HG03439 (cell line): ENCODE data around the gene MSL3B.

Source experiments
- ATAC-seq: cut with Tn5 transposase; IDR thresholded peaks from one replicate; pipeline ENCODE4 v1.9.1; 2021; ENCODE audit warnings: mild to moderate bottlenecking, moderate library complexity; ENCODE audit not compliant: unreplicated experiment

The MSL3B gene

DNA sequence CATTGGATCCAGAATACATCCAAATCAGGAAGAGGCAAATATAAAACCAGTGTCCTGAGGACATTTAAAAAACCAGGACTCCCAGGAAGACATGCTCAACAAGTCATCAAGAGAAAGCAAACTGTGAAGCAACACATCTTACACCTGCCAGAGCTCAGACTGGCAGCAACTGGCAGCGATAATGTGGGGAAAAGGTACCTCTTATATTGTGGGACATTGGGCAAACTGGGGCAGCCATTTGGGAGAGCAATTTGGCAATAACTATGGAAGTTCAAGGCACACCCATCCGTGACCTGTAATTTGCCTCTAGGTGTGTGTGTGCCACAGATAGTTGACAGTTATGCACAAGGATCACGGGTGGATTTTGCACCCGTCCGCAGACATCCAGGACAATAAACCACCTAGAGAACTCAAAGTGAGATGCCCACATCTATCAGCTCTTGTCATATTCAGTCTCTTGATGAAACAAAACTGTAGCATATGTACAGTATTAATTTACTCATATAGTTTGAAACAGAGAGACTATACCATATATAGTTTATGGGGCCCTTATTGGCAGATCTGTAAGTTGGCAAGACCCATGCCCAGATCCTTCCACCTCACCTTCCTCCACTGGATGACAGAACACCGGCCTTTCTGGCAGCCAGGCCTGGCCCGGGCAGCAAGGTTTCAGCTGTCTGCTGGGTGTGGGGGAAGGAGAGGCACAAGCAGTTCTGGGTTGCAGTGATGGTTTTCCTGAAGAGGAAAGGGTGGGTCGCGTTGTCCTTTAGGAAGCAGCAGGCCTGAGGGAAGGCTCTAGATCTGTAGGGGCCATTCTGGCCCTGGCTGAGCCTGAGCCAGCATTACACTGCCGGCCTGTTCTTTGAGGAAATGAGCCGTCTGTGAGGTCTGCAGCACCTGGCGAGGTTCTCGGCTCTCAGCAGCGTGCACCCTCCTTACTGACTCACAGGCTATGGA lies 32.7 kb downstream of the MSL3B start:
- ATAC-seq: no peak

DNA sequence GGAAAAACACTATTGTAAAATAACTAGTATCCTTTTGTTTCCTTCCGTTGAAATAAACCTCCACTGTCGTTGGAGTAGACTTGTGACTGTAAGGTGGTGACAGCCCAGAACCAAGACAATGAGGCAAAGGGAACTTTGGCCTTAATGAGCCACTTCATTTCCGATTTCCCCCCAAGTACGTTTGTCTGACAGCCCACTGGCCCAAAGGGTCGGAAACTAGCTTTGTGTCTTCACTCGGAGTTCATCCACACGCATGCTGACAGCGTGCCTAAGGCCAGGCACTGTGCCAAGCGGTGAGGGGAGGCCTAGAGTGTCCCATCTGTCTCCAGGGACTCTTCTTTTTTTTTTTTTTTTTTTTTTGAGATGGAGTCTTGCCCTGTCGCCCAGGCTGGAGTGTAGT lies 34.8 kb downstream of the MSL3B start:
- ATAC-seq: no peak

DNA sequence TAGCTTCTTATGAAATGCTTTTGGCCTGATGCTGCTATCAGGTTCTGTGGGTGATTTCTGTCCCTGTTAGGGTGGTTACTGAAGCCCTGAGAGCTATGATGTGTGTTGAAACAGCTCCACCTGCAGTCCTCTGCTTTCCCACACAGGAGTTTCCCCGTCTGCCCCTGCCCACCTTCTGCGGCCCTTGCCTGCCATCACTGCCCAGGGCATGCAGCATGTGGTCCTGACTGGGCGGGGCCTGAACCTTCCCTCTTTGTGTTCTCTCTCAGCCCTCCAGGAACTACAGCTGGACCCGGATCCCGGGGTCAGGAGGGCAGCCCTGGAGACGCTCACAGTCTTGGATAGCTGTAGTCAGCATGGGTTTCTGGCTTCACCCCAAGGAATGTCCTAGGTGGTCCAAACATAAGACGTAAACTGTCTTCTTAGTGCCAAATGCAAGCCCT lies 35.3 kb downstream of the MSL3B start:
- no peak for ATAC-seq

DNA sequence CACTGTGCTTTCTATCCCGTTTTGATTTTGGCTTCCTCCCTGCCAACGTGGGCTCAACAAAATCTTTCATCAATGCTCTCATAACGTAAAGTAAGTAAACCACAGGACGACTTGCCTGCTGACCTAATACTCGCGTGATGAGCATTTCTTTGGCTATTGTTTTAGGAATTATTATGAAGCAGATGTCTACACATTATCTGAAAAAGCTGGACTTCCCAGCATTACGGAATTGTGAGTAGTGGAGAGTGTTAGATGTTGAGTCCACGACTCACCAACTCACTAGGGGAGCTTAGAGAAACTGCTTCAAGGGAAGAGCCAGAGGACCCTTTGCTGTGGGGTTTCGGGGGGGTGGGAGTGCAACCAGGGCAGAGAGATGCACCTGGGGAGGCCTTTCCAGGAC lies 35.8 kb downstream of the MSL3B start:
- ATAC-seq: no peak

DNA sequence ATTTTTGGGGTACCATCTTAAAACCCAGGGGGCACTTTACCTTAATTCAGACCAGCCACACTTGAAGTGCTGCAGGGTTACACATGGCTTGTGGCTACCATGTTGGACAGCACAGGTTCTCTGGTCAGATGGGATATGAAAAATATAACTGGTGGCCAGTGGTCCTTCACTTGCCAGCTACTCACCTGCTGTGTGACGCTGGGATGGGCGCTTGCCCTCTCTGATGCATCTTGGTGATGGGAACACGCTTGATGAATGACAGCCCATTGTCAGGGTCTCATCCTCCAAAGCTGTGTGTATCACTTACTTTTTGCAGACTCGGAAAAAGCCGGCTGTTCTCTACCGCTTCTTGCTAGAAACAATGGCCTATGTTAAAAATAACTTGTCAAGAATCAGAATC lies 36.3 kb downstream of the MSL3B start:
- no peak for ATAC-seq

DNA sequence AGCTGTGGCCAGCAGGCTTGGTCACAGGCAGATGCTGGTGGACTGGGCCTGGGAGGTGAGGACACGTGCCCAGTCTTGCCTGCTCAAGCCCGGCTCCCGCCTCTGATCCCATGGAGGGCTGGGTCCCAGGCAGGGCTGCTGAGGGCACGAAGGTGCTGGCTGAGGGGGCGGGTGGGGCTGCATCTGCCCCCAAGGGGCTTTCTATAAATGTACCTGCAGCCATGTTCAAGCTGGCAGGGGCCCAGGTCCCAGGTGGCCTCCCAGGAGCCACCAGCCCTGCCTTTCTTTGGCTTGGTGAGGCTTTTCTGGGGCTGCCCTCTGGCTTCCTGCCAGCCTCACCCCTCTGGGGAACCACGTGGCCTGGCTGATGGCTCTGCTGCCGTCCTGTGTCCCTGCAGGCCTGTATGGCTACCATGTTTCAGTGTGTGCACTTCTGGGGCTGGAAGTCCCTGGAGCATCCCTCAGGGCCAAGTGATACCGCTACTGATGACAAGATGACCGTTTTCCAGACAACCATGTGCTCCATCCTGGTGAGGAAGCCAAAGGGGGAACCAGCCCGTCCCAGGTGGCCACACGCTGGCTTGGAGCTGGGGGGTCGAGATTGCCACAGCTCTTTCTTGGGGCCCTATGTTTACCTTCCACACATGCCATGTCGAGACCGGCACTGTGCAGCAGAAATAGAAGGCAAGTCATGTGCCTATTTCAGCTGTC lies 37.0 kb downstream of the MSL3B start:
- no peak for ATAC-seq

DNA sequence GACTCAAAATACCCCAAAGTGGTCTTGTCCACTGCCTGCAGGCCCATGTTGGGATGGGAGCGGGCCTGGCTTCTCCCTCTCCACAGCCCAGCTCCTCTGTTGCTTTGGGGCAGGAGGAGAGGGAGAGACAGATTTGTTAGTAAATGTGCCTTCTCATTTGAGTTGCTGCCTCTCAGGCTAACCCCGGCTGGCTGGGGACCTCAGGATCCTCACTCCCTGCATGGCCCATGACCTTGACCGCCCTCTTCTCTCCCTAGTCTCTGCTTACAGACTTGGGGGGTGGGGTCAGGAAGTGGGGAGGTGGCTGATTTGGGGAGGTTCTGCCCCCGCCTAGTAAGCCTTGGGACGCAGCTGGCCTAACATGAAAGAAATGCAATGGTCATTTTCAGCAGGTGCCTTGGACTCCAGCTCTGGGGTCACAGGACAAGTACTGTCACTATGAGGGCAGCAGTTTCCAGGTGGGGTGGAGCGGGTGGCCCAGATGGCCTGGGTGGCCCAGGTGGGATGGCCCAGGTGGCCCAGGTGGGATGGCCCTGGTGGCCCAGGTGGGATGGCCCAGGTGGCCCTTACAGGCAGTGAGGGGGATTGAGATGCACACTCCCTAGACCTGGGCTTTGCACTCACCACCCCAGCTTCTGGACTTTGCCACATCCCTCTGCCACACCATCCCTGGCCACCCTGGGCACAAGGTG lies 37.9 kb downstream of the MSL3B start:
- ATAC-seq: no peak

DNA sequence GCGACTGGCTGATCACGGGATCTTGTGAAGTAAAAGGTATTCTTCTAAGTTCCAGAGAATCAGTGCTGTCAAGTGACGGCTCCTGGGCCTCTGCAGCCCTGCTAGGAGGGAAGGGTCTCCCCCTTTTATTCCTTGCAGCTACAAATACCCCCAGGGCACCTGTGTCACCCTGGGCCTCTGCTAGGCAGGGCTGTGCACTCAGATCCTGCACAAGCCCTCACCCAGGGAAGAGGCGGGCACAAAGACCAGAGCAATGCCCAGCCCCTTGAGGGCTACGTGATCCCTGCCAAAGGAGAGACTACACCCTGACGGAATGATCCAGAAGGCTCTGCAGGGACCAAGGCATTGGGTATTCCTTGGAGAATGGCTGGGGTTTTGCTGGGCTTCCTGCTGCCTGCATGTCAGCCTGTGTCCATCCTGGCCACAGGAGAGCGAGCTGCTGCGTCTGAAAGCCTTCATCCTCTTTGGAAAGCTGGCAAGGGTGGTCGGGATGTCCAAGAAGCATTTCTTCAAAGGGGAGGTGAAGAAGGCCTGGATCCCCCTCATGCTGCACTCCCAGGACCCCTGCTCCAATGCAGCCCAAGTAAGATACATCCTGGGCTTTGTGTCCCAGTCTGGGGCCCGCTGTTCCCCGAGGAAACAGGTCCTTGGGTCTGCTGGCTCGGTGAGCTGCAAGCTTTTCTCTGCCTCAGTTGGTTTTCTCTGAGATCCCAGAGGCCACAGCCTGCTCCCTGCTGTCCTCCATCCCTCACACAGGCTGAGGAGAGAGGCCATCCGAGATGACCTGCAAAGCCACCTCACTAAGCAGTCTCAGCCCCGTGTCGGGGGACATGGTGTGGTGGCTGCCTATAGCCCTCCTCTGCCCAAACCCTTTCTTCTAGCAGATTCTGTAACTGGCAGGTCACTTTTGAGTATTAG lies 38.7 kb downstream of the MSL3B start:
- ATAC-seq: no peak

DNA sequence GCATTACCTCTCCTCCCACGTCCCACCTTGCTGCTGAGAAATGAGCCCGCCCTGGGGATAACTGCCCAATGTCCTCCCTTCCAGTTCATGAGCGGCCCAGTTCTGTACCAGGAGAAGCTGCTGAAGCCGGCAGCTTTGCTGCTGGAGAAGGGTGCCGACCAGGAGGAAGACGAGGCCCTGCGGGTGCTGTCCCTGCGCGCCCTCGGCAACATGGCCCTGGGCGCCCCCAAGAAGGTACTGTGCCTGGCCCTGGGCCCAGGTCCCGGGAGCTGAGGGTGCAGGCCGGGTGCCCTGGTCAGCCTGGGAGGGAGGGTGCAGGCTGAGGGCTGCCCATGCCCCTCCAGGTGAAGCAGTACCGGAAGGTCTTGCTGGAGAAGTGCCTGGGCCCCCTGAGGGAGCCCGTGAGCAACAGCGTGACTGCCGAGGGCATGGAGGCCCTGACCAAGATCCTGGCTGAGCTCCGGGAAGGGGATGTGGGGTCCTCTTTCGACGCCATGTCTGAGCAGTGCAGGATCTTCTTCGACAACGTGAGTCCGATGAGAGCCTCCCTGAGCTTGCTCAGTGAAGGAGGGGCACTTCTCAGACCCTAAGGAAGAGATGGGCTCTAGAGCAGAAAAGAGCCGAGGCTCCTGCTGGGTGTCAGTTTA lies 39.5 kb downstream of the MSL3B start:
- no peak for ATAC-seq

DNA sequence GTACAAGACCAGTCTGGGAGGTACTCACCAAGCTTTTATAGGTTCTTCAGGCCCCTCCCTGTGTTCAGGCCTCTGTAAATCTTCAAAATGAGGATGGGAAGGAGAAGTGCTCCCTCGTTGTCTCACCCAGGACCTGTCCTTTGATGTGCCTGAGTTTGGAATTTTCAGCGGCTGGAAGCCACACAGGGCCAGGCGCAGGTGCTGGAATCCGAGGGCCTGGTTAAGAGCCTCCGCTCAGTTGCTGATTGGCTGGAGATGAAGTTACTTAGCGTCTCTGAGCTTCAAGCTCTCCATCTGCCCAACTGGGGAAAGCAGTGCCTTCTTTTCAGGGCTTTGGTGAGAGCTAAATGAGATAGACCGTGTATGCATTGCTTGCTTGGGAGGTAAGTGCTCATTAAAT lies 43.8 kb downstream of the MSL3B start:
- no peak for ATAC-seq

DNA sequence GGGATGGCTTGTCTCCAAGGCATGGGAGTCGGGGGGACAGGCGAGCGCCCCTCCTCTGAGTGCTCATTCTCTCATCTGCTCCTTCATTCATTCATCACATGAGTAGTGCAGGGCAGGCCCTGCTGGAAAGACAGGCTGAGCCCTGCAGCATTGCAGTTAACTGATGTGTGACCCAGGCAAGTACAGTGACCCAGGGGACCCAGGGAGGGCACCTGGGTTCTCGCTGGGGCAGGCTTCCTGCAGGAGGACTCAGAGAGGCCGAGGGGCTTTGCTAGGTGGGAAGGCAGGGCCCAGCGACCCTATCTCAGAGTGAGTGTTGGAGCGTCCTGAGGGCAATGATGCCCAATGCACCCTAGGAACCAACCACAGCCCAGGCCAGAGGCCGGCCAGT lies 44.5 kb downstream of the MSL3B start:
- ATAC-seq: no peak

DNA sequence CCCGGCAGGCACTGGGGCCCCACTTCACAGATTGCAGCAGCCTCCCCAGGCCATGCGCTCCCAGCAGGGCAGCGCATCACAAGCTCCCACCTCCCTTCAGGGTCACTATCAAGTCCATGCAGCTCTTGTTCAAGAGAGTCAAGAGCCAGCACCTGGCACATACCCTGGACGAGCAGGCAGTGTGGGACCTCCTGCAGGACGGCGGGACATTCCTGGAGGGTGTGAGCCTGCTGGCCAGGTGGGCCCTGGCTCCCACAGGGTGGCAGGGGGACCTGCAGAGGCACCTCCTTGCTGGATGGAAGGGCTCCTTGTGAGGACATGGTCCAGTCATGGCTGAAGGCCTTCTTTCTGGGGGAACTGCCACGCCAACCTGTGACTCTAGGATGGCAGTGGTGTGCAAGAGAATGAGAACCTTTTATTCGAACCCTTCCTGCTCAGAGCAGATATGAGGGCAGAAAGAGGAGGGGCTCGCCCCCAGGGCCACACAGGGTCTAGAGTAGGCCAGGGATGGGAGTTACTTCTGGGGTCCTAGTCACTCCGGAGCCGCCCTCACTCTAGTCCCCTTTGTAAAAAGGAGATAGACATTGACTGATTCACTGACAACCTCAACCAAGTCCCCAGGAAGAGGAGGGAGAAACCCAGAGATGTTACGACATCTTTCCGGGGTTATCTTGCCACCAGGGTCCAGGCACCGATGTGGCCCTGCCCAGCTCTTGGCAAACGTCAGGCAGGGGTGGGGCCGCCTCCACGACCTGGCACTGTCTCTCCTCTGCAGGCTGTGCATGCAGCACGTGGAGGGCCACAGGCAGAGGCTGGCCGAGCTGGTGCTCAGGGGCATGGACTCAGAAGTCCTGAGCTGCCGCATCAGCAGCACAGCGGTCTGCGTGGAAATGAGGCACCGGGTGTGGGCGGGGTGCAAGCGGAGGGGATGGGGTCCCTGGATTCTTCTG lies 45.1 kb downstream of the MSL3B start:
- ATAC-seq: no peak

DNA sequence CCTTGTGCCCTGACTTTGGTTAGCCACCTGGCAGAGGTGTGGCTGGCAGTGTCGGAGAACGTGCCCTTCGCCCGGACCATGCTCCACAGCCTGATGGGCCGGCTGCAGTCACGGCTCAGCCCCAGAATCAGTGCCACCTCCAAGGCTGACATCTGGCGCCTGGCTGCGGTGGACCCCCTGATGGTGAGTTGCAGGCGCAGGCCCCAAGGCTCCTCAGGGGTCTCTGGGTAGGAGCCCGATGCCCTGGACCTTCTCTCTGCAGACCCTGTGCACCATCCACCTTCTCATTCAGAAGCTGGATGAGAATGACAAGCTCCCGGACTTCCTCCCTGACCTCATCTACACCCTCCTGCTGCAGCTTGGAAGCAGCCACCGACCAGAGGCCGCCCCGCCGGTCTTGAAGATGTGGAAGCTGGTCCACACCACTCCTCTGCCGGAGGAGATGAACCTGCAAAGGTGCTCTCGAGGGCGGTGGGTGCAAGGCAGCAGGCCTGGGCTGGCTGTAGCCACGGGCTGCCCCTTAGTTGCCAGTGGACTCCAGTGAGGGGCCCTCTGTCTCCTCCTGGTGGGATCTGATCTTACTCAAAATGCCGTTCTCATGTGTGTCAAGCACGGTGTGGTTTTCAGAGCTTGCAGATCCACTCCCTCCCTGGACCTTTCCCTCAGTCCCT lies 46.0 kb downstream of the MSL3B start:
- ATAC-seq: no peak

DNA sequence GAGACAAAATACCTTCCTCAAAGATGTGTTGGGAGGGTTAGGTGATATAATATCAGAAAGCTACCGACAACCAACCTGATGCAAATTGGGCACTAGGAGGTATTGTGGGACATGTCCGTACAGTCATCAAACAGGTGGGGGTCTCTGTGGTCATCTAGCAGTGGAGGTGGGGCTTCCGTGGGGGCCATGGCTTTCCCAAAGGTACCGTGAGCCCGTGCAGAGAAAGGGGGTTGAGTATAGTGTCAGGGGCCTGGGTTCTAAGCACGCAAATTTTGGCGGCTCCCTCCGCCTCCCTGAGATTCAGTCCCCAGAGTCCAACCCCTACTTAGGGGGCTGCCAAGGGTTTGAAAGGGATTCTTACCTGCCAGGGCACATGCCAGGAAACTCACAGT lies 46.5 kb downstream of the MSL3B start:
- no peak for ATAC-seq

DNA sequence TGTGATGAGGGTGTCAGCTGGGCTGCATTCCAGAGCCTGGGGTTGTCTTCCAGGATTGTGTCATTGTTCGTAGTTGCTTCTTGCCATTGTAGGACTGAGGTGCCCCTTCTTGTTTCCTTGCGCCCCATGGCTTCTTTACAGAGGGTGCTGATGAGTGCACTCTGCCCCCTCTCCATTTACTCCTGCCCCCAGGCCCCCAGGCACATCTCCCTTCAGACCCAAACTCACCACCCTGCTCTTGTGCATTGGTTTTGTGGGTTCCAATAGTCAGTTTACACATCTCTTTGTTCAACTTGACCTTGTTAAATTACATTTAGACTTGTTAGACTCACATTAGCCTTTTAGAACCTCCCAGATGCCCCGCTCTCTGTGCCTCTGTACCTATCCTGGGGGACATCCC lies 47.0 kb downstream of the MSL3B start:
- ATAC-seq: no peak

DNA sequence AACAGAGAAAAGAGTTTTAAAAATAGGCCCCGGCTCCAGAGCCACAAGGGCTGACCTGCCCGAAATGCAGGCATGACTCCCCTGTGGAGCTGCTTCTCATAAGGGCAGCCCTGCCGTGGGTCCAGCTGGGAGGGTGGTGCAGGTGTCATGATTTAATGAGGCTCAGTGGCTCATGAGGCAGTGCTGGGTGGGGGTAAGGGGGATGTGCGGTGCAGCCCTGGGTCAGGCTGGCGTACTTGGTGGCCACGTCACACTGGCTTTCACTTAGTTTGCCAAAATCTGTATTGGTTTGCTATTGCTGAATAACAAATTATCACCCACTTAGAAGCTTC lies 47.4 kb downstream of the MSL3B start:
- ATAC-seq: no peak

DNA sequence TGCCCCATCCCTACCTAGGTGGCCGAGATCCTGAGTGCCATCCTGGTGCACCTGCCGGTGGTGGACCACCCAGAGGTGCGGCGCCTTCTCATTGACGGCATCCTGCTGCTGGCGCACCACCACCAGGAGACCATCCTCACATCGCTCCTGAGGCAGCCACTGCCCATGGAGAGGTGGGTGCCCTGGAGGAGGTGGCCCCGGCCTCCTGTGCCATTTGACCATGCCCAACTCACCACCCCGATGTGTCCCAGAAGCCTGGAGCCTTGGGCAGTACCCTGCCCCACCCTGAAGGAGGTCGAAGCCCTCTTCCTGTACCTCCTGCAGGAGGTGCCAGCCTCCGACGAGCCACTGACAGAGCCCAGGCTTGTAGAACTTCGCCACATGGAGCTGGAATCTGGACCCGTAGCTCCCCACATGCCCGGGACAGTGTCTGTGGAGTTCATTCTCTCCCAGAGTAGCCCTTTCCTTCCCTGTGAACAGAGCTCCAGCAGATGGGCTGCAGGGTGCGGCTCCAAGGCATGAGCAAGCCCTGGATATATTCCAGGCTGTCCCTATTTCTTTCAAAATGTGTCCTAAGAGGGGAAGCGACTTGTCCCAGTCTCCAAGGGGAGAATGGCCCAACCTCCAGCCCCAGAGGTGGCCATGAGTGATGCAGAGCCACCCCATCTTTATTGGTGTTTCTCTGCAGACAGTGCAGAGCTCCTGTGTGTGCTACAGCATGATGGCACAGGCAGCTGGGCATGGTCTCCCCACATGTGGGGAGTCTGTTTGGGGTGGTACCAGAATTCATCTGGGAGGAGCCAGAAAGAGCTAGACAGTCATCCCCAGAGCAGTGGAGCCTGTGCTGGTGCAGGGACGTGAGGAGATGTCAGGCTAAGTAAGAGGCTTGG lies 48.1 kb downstream of the MSL3B start:
- no peak for ATAC-seq
